Osteoblast (primary cell): ENCODE results near the gene FAM3C. TPM values are rescaled to one million over a fixed set of nuclear protein-coding genes. Genes with fewer than 3 reads are reported as not detected.

Source experiments
- DNase-seq: peaks from one replicate; pipeline ENCODE4 v3.0.0; 2011; ENCODE audit warnings: low spot score, mixed read lengths; ENCODE audit not compliant: insufficient read length; ENCODE audit errors: missing footprints
- H2AFZ ChIP-seq: 2 replicates; pipeline ENCODE4 v1.6.0; 2011; ENCODE audit warnings: mild to moderate bottlenecking, low read length
- H3K27ac ChIP-seq: 2 replicates; pipeline ENCODE4 v1.5.1; 2011; ENCODE audit warnings: mild to moderate bottlenecking, low read depth, low read length, moderate library complexity
- H3K27me3 ChIP-seq: 2 replicates; pipeline ENCODE4 v1.6.0; 2012; ENCODE audit warnings: mild to moderate bottlenecking, control low read depth, inconsistent platforms, low read length, moderate library complexity; ENCODE audit not compliant: insufficient read depth
- H3K36me3 ChIP-seq: 2 replicates; pipeline ENCODE4 v1.5.1; 2011; ENCODE audit warnings: mild to moderate bottlenecking, low read length, control low read depth, moderate library complexity; ENCODE audit not compliant: insufficient read depth
- H3K4me1 ChIP-seq: 2 replicates; pipeline ENCODE4 v1.5.1; 2011; ENCODE audit warnings: mild to moderate bottlenecking, low read length, control low read depth, moderate library complexity; ENCODE audit not compliant: insufficient read depth
- H3K4me2 ChIP-seq: 2 replicates; pipeline ENCODE4 v1.6.0; 2011; ENCODE audit warnings: mild to moderate bottlenecking, low read length; ENCODE audit not compliant: insufficient read depth
- H3K4me3 ChIP-seq: fragments of 200-600 bp; sonication (generic); 3 replicates; pipeline ENCODE4 v1.5.1; 2012; ENCODE audit warnings: mild to moderate bottlenecking, low read length, inconsistent platforms; ENCODE audit not compliant: insufficient read depth
- H3K79me2 ChIP-seq: 2 replicates; pipeline ENCODE4 v1.6.0; 2012; ENCODE audit warnings: mild to moderate bottlenecking, low read length, control low read depth, inconsistent platforms; ENCODE audit not compliant: insufficient read depth
- H3K9me3 ChIP-seq: 2 replicates; pipeline ENCODE4 v1.5.1; 2011; ENCODE audit warnings: low read depth, low read length, control low read depth
- H4K20me1 ChIP-seq: 2 replicates; pipeline ENCODE4 v1.6.0; 2012; ENCODE audit warnings: mild to moderate bottlenecking, low read length, control low read depth; ENCODE audit not compliant: insufficient read depth
- CTCF ChIP-seq: IDR thresholded peaks from 2 replicates; pipeline ENCODE4 v1.5.1; 2011; ENCODE audit warnings: mild to moderate bottlenecking, low read depth, low read length, moderate library complexity; ENCODE audit errors: extremely low read depth
- total RNA-seq: library from RNA; depleted of rRNA; stranded (reverse); fragments of >200 nt; gene quantifications from 2 replicates; pipeline ENCODE4 v1.2.3, GENCODE V29; 2012

FAM3C gene
- total RNA-seq, 1 donor = 65.5 TPM

DNA sequence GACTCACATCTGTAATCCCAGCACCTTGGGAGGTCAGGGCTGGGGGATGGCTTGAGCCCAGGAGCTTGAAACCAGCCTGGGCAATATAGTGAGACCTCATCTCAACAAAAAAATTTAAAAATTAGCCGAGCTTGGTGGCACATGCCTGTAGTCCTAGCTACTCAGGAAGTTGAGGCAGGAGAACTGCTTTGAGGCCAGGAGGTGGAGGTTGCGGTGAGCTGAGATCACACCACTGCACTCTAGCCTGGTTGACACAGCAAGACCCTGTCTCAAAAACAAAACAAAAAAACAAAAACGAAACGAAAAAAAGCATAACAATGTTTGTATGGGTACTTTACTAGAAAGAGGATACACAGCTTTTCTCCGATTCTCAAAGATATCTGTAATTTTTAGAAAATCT, 35.5 kb downstream of the FAM3C start:
- DNase-seq = no peak
- TF ChIP-seq CTCF = no peak
- Histone ChIP-seq H4K20me1 (no peaks in the 10 kb centered on the region), H3K4me3 (no peak overlapping the region), H3K36me3 (peaks cover 66% of the 10 kb centered on the region), H3K27me3 (no peaks in the 10 kb centered on the region), H3K4me1 (no peaks in the 10 kb centered on the region), H2AFZ (no peak overlapping the region), H3K27ac (no peak overlapping the region), H3K79me2 (peaks cover 7% of the 10 kb centered on the region), H3K4me2 (no peak overlapping the region), H3K9me3 (no peaks in the 10 kb centered on the region)

GRCh38 chr7:121355574-121355973, 40.5 kb downstream of the FAM3C start:
- no peak overlapping the region for H3K27ac ChIP-seq
- DNase-seq = no peak

GRCh38 chr7:121352323-121352722, 43.8 kb downstream of the FAM3C start:
- TF ChIP-seq CTCF = no peak
- Histone ChIP-seq H4K20me1 (no peaks in the 10 kb centered on the region), H3K4me2 (no peak overlapping the region), H3K27me3 (no peaks in the 10 kb centered on the region), H3K4me3 (no peak overlapping the region), H3K36me3 (peaks cover 54% of the 10 kb centered on the region), H3K27ac (no peak overlapping the region), H2AFZ (no peak overlapping the region), H3K79me2 (no peaks in the 10 kb centered on the region), H3K9me3 (no peaks in the 10 kb centered on the region), H3K4me1 (no peaks in the 10 kb centered on the region)
- no peak for DNase-seq

More at GRCh38 chr7:121355574-121355973, 40.5 kb downstream of the FAM3C start:
- no peak overlapping the region for H3K4me2 ChIP-seq
- no peak for TF ChIP-seq CTCF
- no peaks in the 10 kb centered on the region for H4K20me1 ChIP-seq
- no peaks in the 10 kb centered on the region for H3K79me2 ChIP-seq
- H3K4me3 ChIP-seq = no peak overlapping the region
- peaks cover 65% of the 10 kb centered on the region for H3K36me3 ChIP-seq
- no peaks in the 10 kb centered on the region for H3K27me3 ChIP-seq
- H2AFZ ChIP-seq = no peak overlapping the region
- no peaks in the 10 kb centered on the region for H3K4me1 ChIP-seq
- H3K9me3 ChIP-seq = no peaks in the 10 kb centered on the region

- Histone ChIP-seq H3K4me1 (no peaks in the 10 kb centered on the region), H3K27ac (no peak overlapping the region), H3K4me2 (no peak overlapping the region), H3K36me3 (peaks cover 52% of the 10 kb centered on the region), H3K79me2 (no peaks in the 10 kb centered on the region), H3K4me3 (no peak overlapping the region), H3K27me3 (no peaks in the 10 kb centered on the region), H3K9me3 (no peaks in the 10 kb centered on the region), H2AFZ (no peak overlapping the region), H4K20me1 (no peaks in the 10 kb centered on the region)
- no peak for DNase-seq
- no peak for TF ChIP-seq CTCF
Observed at GRCh38 chr7:121351682-121352081, 44.4 kb downstream of the FAM3C start.
